Astrocyte of the spinal cord (primary cell): ENCODE results near the gene ABCB9.
A peak's percentile ranks its signal among the peaks of the same experiment; 100 is the strongest.

Experiments used
- DNase-seq: peaks from one replicate; pipeline ENCODE4 v3.0.0; 2011; ENCODE audit warnings: low read depth, low spot score
- H3K4me3 ChIP-seq: 2 replicates; pipeline ENCODE4 v1.5.1; 2011; ENCODE audit warnings: low read depth, mild to moderate bottlenecking, low read length, moderate library complexity
- CTCF ChIP-seq: IDR thresholded peaks from 2 replicates; pipeline ENCODE4 v1.5.1; 2012; ENCODE audit warnings: low read depth, mild to moderate bottlenecking, low read length, inconsistent platforms
- in situ Hi-C: cut with HindIII; loops from 2 replicates; pipeline ENCODE4 v1.10.0; 2017; ENCODE audit warnings: low sequenced_read_pairs

The ABCB9 gene

GRCh38 chr12:122884091-122884826 lies 82.0 kb downstream of the ABCB9 start:
- no peak overlapping the region for H3K4me3 ChIP-seq
- TF ChIP-seq CTCF = no peak
- no peak for DNase-seq
- in situ Hi-C loops = no loop called here

- TF ChIP-seq CTCF = no peak
- in situ Hi-C loops = no loop called here
- DNase-seq = no peak
- H3K4me3 ChIP-seq = no peak overlapping the region
These were observed 83.2 kb downstream of the ABCB9 start for GRCh38 chr12:122882908-122883558.

GRCh38 chr12:122880668-122881067 lies 85.6 kb downstream of the ABCB9 start:
- no peak overlapping the region for H3K4me3 ChIP-seq
- peak; percentile 65 for TF ChIP-seq CTCF
- in situ Hi-C loops = no loop called here
- DNase-seq = peak; percentile 67

GRCh38 chr12:122880155-122880667 lies 86.1 kb downstream of the ABCB9 start:
- no peak overlapping the region for H3K4me3 ChIP-seq
- no peak for TF ChIP-seq CTCF
- in situ Hi-C loops = no loop called here
- no peak for DNase-seq
